GM18519 (cell line): ENCODE data around the gene MORN3.
"Not testable (repeated sequence)": the region's sequence is repeated elsewhere in the genome, so short reads cannot be mapped to it uniquely, and the experiment has no call there.

Experiments used
- ATAC-seq: cut with Tn5 transposase; IDR thresholded peaks from one replicate; pipeline ENCODE4 v1.9.1; 2021; ENCODE audit warnings: mild to moderate bottlenecking, moderate library complexity; ENCODE audit not compliant: unreplicated experiment, low FRiP score

MORN3 gene

DNA sequence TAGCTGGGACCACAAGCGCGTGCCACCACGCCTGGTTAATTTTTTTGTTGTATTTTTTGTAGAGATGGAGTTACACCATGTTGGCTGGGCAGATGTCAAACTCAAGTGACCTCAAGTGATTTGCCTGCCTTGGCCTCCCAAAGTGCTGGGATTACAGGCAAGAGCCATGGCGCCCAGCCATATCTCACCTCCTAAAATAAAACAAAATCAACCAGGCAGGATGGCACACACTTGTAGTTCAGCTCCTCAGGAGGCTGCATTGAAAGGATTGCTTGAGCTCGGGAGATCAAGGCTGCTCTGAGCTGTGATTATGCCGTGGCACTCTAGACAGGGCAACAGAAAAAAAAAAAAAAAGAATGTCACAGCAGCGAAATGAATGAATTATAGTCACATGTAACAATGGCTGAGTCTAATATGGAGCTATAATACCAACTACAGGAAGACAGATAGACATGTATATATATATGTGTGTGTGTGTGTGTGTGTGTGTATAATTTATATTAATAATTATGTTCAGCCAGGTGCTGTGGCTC lies 23.8 kb upstream of the MORN3 start:
- no peak for ATAC-seq

- not testable (repeated sequence) for ATAC-seq
Observed at GRCh38 chr12:121692744-121693143, 23.3 kb upstream of the MORN3 start.

DNA sequence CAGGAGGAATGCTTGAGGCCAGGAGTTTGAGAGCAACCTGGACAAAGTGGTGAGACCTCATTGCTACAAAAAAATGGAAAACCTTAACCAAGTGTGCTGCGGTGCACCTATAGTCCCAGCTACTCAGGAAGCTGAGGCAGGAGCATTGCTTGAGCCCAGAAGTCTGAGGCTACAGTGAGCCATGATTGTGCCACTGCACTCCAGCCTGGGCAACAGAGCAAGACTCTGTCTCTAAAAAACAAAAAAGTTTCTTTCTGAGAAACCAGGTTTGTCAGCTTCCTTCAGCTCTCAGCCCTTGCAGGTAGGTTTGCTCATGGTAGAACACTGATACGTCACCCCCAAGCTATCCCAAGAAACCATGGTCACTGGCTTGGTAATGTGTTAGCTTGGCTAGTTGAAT lies 20.0 kb upstream of the MORN3 start:
- no peak for ATAC-seq

- ATAC-seq = no peak
Observed at GRCh38 chr12:121688966-121689365, 19.5 kb upstream of the MORN3 start.

- ATAC-seq = not testable (repeated sequence)
Observed at GRCh38 chr12:121679661-121680197, 10.3 kb upstream of the MORN3 start.

DNA sequence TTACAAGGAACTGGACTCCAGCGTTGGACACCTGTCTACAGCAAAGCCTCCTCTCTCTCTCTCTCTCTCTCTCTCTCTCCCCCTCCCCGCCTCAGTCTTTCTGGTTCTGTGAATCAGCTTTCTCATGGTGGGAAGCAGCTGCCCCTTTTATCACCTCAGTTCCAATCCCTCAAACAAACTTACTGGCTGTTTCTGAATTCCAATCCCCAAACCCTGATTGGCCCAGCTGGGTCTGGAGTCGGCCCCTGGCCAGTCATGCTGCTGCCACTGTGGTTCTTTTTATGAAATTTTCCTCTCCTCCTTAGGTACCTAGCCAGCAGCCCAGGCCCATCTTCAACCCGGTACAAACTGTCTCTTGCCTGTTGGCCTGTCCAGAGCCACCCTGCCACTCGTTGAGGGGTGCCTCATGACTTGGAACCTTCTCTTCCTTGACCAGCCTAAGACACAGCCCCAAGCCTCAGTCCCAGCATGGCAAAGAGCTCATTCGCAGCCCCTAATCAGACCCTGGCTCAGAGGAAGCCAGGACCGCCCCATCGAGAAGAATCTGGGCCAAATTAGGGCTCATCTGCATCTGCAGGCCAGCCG lies 9.4 kb upstream of the MORN3 start:
- ATAC-seq = no peak

- no peak for ATAC-seq
Observed at GRCh38 chr12:121678305-121678704, 8.9 kb upstream of the MORN3 start.

GRCh38 chr12:121676190-121676589 lies 6.7 kb upstream of the MORN3 start:
- no peak for ATAC-seq

DNA sequence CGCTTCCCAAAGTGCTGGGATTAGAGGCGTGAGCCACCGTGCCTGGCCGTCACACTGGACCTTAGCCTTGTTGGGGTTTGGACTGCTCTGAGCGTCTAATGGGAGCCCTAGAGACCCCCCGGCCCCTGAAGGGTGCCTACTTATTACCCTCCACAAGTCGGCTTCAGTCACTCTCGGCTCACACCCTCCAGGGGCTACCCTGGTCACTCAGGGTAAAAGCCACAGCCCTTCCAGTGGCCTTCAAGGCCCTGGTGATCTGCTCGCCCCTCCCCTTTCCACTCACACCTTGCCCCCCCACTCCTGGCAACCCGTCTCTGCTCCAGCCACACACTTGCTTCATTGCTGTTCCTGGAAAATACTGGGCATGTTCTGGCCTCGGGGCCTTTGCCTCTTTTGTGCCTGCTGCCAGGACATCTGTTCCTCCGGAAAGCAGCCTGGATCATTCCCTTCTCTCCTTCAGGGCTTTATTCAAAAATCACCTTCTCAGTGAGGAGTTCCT lies 3.6 kb upstream of the MORN3 start:
- no peak for ATAC-seq

DNA sequence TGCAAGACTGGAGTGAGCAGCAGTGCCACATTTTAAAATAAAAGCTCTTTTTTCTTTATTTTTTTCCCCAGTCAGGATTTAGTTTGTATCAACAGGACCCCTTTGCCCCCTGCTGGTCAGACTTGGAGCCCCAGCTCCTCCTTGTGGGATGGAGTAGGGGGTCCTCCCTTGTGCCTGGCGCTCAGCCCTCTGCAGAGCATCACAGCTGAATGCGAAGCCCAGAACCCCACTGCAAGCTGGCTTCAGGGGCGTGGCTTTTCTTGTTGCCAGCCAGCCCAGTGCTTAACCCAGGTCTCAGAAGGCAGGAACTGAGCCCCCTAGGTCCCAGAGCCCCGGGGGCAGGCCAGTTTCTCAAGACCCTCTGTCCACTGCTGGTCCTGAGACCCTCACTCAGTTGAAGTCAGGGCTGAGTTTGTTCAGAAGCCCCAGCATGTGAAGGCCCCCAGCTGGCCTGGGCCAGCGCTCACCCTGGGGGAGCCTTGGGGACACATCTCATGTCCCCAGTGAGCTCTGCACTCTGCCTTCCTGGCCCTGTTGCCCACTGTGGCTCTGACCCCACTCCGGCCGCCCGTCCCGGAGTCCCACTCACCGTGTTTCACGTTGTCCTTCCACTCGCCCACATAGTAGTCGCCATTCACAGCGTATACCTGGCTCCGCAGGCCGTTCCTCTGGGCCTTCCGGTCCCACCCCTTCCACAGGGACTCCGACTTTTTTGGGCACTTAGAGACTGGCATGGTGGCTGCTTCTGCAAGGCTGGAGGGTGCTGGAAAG lies 519 bp downstream of the MORN3 start:
- ATAC-seq = no peak

DNA sequence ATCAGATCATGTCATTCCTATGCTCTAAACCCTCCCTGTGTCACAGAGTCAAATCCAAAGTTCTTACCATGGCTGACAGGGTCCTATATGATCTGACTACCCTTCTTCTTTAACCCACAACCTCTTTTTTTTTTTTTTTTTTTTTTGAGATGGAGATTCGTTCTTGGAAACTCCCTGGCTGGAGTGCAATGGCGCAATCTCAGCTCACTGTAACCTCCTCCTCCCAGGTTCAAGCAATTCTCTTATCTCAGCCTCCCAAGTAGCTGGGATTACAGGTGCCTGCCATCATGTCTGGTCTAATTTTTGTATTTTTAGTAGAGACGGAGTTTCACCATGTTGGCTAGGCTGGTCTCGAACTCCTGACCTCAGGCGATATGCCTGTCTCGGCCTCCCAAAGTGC lies 2.6 kb downstream of the MORN3 start:
- ATAC-seq = not testable (repeated sequence)

- ATAC-seq = no peak
Observed at GRCh38 chr12:121663610-121663929, 5.9 kb downstream of the MORN3 start.

DNA sequence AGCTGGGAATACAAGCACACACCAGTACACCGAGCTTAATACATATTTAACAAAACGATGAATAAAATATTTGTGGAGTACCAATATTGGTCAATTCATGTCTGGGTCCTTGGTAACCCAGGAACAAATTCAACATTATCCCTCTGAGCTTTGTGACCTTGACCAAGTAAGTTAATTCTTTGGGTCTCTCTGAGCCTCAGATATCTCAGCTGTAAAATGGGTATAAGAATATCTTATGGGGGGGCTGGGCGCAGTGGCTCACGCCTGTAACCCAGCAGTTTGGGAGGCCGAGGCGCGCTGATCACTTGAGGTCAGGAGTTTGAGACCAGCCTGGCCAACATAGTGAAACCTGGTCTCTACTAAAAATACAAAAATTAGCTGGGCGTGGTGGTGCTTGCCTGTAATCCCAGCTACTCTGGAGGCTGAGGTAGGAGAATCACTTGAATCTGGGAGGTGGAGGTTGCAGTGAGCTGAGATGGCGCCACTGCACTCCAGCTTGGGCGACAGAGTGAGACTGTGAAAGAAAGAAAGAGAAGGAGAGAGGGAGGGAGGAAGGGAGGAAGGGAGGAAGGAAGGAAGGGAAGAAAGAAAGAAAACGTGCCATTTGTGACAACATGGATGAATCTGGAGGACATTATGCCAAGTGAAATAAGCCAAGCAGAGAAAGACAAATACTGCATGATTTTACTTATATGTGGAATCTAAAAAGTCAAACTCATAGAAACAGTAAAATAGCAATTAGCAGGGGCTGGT lies 7.9 kb downstream of the MORN3 start:
- ATAC-seq = not testable (repeated sequence)

DNA sequence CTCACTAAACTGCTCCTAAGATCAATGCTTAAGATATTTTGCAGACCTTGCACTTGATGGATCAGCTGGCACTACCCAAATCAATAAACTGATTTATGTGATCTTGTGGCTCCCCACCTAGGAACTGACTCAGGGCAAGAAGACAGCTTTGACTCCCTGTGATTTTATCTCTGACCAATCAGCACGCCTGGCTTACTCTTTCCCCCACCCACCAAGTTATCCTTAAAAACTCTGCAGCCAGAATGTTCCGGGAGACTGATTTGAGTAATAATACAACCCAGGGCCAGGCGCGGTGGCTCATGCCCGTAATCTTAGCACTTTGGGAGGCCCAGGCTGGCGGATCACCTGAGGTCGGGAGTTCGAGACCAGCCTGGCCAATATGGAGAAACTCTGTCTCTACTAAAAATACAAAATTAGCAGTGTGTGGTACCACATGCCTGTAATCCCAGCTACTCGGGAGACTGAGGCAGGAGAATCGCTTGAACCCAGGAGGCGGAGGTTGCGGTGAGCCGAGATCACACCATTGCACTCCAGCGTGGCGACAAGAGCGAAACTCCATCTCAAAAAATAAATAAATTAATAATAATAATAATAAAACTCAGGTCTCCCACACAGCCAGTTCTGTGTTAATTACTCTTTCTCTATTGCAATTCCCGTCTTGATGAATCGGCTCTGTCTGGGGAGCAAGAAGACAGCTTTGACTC lies 12.0 kb downstream of the MORN3 start:
- ATAC-seq = no peak

DNA sequence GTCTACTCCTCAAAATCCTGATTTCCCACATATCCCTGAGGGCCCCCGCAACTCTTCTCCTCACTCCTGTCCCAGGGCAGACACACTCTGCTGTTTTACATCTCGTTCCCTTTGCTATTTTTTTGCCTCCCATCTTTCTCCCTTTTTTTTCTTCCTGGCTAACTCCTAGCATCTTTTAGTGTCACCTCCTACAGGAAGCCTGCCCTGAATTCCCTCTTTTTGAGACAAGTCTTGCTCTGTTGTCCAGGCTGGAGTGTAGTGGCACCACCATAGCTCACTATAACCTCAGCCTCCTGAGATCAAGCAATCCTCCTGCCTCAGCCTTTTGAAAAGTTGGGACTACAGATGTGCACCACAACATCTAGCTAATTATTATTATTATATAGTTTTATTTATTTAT lies 13.3 kb downstream of the MORN3 start:
- no peak for ATAC-seq

GRCh38 chr12:121653999-121654398 lies 15.5 kb downstream of the MORN3 start:
- no peak for ATAC-seq

GRCh38 chr12:121652767-121653497 lies 16.5 kb downstream of the MORN3 start:
- no peak for ATAC-seq

DNA sequence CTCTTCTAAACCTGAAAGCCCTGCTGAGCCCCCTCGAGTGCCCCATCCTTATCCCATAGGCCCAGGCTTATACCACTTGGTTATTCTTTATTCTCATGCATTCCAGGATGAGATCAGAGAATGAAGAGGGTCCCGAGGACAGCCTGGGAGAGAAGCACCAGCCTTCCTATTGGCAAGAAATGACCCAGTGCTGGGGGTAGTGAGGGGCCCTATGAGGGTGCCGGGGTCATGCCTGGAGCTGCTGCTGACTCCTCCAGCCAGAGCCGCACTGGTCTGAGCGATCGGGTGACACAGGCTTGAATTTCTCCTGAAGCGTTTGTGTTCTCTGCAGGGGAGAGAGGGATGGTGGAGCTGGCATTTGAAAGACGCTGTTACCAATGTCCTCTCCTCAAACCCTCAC lies 18.1 kb downstream of the MORN3 start:
- ATAC-seq = no peak

DNA sequence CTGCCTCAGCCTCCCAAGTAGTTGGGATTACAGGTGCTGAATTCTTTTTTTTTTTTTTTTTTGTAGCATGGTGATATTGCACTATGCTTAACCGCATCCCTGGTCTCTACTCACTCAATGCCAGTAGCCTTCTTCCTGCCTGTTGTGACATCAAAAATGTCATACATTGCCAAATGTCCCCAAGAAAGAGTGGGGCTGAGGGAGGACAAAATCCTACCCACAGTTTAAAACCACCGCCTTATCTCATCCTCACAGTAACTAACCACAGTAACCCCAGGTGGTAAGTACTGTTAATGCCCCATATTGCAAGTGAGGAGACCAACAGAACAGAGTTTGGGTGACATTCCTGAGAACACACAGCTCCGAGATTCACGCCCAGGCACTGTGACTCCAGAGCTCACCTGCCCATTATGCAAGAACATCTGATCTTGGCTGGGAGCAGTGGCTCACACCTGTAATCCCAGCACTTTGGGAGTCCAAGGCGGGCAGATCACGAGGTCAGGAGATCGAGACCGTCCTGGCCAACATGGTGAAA lies 19.6 kb downstream of the MORN3 start:
- ATAC-seq = no peak

DNA sequence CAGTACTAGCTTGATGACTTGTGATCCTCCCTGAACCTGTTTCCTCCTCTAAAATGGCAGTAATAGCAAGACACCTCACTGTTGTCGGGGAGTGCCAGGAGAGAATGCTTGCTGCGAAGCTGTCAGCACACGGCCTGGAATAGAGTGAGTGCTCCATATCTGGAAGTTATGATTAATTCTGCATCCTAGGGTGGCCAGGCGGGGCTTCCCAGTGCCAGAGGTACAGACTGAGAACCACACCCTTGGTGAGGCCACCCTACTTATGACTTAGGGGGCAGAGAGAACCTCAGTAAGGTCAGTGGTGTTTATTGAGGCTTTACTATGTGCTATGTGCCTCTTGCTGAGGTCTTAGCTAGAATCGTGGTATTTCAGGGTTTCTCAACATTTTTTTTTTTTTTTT lies 20.1 kb downstream of the MORN3 start:
- no peak for ATAC-seq
